Naive B cell (primary cell): ENCODE measurements around the gene THEM4. TPM values are rescaled to one million over a fixed set of nuclear protein-coding genes. Genes with fewer than 3 reads are reported as not detected.

Source experiments
- ATAC-seq, 2 donors: fragments of 150-1000 bp; cut with Tn5 transposase; 2 replicates each; pipeline ENCODE4 v1.10.0; 2021; ENCODE audit warnings: low read depth in 2 of 2, mild to moderate bottlenecking in 2 of 2, moderate library complexity in 2 of 2
- DNase-seq: peaks from one replicate; pipeline ENCODE4 v3.0.0; 2022
- H3K27ac Mint-ChIP-seq, 6 donors: one replicate each; pipeline ENCODE4 v1.8.0; 2020 to 2022; ENCODE audit warnings: mild to moderate bottlenecking in 6 of 6, mixed read lengths in 6 of 6, moderate library complexity in 5 of 6, inconsistent platforms in 2 of 6
- H3K27me3 Mint-ChIP-seq, 3 donors: one replicate each; pipeline ENCODE4 v1.8.0; 2021 to 2022; ENCODE audit warnings: mixed read lengths in 3 of 3, mild to moderate bottlenecking in 1 of 3
- H3K36me3 Mint-ChIP-seq, 2 donors: one replicate each; pipeline ENCODE4 v1.8.0; 2020 to 2022; ENCODE audit warnings: mixed read lengths in 2 of 2, inconsistent platforms in 1 of 2, mild to moderate bottlenecking in 1 of 2
- H3K4me1 Mint-ChIP-seq, 3 donors: one replicate each; pipeline ENCODE4 v1.8.0; 2020 to 2022; ENCODE audit warnings: mixed read lengths in 3 of 3, inconsistent platforms in 1 of 3, mild to moderate bottlenecking in 1 of 3, moderate library complexity in 1 of 3
- H3K4me3 Mint-ChIP-seq, 8 donors: one replicate each; pipeline ENCODE4 v1.8.0; 2020 to 2022; ENCODE audit warnings: mild to moderate bottlenecking in 8 of 8, mixed read lengths in 8 of 8, moderate library complexity in 8 of 8, inconsistent platforms in 2 of 8
- H3K9me3 Mint-ChIP-seq, 7 donors: one replicate each; pipeline ENCODE4 v1.8.0; 2020 to 2022; ENCODE audit warnings: mixed read lengths in 7 of 7, mild to moderate bottlenecking in 5 of 7, inconsistent platforms in 2 of 7, moderate library complexity in 1 of 7
- polyA plus RNA-seq, 6 donors: library from polyadenylated mRNA; unstranded; fragments of 300-500 nt; fragmentation: Illumina TruSeq; gene quantifications; one replicate each; pipeline ENCODE4 v1.2.3, GENCODE V29; 2021; ENCODE audit warnings: low read depth in 6 of 6

Gene THEM4
- polyA plus RNA-seq, 6 donors from 2014 or later: 6.6 to 11.9 (median 8.1) TPM

- no peak for DNase-seq
- Mint-ChIP-seq H3K9me3 (no peaks in the 10 kb centered on the region), H3K4me3 (no peak overlapping the region), H3K4me1 (peaks cover 3 to 12% (median 11%) of the 10 kb centered on the region in 3 donors), H3K36me3 (no peaks in the 10 kb centered on the region), H3K27me3 (peaks cover 9 to 41% (median 27%) of the 10 kb centered on the region in 3 donors), H3K27ac (peak overlapping the region in 3 of 6 donors; percentile 33 to 93 (median 69))
- ATAC-seq: no peak
These were observed 35.0 kb upstream of the THEM4 start for GRCh38 chr1:151944126-151944856.

DNA sequence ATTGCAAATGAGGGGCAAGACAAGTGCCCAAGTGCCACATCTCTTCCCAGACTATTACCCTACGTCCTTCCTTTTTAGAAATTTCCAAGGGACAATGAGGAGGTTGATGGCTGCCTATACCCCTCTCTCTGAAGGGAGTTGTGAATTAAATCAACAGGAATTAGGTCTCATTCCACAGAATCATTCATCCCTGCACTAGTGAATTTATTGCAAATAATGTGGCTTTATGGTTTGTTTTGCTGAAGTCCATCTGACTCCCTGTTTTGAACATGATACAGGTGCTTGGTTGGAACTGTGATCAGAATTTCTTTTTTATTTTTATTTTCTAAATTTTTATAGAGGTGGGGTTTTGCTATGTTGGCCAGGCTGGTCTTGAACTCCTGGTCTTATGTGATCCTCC, 34.3 kb upstream of the THEM4 start:
- H3K36me3 Mint-ChIP-seq: no peaks in the 10 kb centered on the region
- ATAC-seq: no peak
- peak overlapping the region in 1 of 6 donors; percentile 93 for H3K27ac Mint-ChIP-seq
- H3K4me1 Mint-ChIP-seq: peaks cover 3 to 12% (median 11%) of the 10 kb centered on the region in 3 donors
- no peak overlapping the region for H3K4me3 Mint-ChIP-seq
- no peaks in the 10 kb centered on the region for H3K9me3 Mint-ChIP-seq
- H3K27me3 Mint-ChIP-seq: peaks cover 9 to 41% (median 31%) of the 10 kb centered on the region in 3 donors
- no peak for DNase-seq

- ATAC-seq: no peak
- Mint-ChIP-seq H3K27me3 (peaks cover 9 to 41% (median 29%) of the 10 kb centered on the region in 3 donors), H3K9me3 (no peaks in the 10 kb centered on the region), H3K27ac (peak overlapping the region in 1 of 6 donors; percentile 50), H3K4me1 (peaks cover 3 to 12% (median 11%) of the 10 kb centered on the region in 3 donors), H3K36me3 (no peaks in the 10 kb centered on the region), H3K4me3 (no peak overlapping the region)
- no peak for DNase-seq
These were observed 33.6 kb upstream of the THEM4 start for GRCh38 chr1:151942882-151943281.

DNA sequence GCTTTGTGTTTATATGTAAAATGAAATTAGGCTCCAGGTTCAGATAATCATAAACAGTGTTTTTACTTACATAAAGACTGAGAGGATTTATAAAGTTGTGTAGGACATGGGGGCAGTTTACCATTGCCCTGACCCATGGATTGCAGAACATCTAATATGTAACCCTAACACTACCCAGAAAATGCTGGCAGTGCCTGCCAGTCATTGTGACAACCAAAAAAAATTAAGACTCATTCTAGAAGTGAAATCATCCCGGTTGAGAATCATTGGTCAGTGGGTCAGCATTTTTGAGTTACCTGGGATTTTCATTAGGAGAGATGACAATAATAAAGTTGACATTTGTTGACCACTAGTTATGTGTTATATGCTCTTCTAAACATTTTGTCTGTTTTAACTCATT, 31.2 kb upstream of the THEM4 start:
- Mint-ChIP-seq H3K9me3 (no peaks in the 10 kb centered on the region), H3K27ac (no peak overlapping the region), H3K27me3 (peaks cover 17 to 39% (median 29%) of the 10 kb centered on the region in 3 donors), H3K4me3 (no peak overlapping the region), H3K4me1 (peaks cover under 1 to 6% (median 3%) of the 10 kb centered on the region in 3 donors), H3K36me3 (no peaks in the 10 kb centered on the region)
- ATAC-seq: no peak
- DNase-seq: no peak

GRCh38 chr1:151939779-151940178, 30.5 kb upstream of the THEM4 start:
- no peaks in the 10 kb centered on the region for H3K9me3 Mint-ChIP-seq
- DNase-seq: no peak
- peaks cover 24 to 41% (median 34%) of the 10 kb centered on the region in 3 donors for H3K27me3 Mint-ChIP-seq
- peaks cover 0 to 4% (median 0%) of the 10 kb centered on the region in 3 donors for H3K4me1 Mint-ChIP-seq
- no peak for ATAC-seq
- no peak overlapping the region for H3K27ac Mint-ChIP-seq
- H3K36me3 Mint-ChIP-seq: no peaks in the 10 kb centered on the region
- H3K4me3 Mint-ChIP-seq: no peak overlapping the region

DNA sequence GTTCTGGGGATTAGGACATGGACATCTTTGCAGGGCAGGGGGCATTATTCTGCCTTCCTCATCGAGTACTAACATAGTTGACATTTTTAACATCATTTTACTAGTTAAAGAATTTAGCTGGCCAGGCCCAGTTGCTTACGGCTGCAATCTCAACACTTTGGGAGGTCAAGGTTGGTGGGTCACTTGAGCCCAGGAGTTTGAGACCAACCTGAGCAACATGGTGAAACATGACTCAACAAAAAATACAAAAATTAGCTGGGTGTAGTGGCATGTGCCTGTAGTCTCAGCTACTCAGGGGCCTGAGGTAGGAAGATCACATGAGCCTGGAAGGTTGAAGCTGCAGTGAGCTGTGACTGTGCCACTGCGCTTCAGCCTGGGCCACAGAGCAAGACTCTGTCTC, 29.8 kb upstream of the THEM4 start:
- H3K27ac Mint-ChIP-seq: no peak overlapping the region
- no peak for DNase-seq
- peaks cover 0 to 4% (median under 1%) of the 10 kb centered on the region in 3 donors for H3K4me1 Mint-ChIP-seq
- H3K4me3 Mint-ChIP-seq: no peak overlapping the region
- H3K27me3 Mint-ChIP-seq: peaks cover 25 to 42% (median 36%) of the 10 kb centered on the region in 3 donors
- no peaks in the 10 kb centered on the region for H3K9me3 Mint-ChIP-seq
- no peak for ATAC-seq
- H3K36me3 Mint-ChIP-seq: no peaks in the 10 kb centered on the region

GRCh38 chr1:151936653-151937052, 27.3 kb upstream of the THEM4 start:
- no peaks in the 10 kb centered on the region for H3K36me3 Mint-ChIP-seq
- no peak for ATAC-seq
- no peak for DNase-seq
- no peak overlapping the region for H3K4me3 Mint-ChIP-seq
- peaks cover 0 to 4% (median 2%) of the 10 kb centered on the region in 3 donors for H3K4me1 Mint-ChIP-seq
- peaks cover 25 to 46% (median 29%) of the 10 kb centered on the region in 3 donors for H3K27me3 Mint-ChIP-seq
- no peak overlapping the region for H3K27ac Mint-ChIP-seq
- no peaks in the 10 kb centered on the region for H3K9me3 Mint-ChIP-seq

DNA sequence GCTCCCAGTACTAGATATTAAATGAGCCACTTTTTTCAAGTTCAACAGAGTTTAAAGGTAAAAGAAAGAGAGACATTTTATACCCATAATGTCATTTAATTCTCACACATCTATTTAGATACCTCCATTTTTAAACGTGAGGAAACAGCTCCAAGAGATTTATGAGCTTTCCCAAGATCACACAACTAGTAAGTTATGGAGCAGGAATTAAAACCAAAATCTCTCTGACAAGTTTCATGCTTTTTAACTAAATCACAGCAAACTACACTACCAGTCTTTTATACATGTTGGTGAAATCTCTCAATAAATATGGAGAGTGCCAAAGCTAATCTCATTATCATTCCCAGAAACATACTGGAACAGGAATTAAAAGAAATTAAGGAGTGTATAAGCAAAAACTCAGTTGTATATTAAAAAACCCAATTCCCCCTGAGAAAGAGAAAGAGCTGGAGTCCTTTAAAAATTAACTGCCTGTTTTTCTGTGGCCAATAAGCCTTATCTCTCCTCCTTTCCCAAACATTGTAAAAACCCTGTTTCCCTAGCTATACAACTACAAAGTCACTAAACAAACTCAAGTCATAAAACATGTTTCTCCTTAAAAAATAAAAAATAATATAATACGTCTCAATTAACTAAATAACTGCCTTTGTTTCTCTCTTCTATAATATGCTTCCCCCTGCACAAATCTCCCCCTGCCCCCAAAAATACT, 26.7 kb upstream of the THEM4 start:
- DNase-seq (no peak), ATAC-seq (no peak)
- Mint-ChIP-seq H3K27ac (no peak overlapping the region), H3K9me3 (no peaks in the 10 kb centered on the region), H3K4me3 (no peak overlapping the region), H3K27me3 (peaks cover 19 to 43% (median 23%) of the 10 kb centered on the region in 3 donors), H3K4me1 (peaks cover 0 to 2% (median under 1%) of the 10 kb centered on the region in 3 donors), H3K36me3 (no peaks in the 10 kb centered on the region)

DNA sequence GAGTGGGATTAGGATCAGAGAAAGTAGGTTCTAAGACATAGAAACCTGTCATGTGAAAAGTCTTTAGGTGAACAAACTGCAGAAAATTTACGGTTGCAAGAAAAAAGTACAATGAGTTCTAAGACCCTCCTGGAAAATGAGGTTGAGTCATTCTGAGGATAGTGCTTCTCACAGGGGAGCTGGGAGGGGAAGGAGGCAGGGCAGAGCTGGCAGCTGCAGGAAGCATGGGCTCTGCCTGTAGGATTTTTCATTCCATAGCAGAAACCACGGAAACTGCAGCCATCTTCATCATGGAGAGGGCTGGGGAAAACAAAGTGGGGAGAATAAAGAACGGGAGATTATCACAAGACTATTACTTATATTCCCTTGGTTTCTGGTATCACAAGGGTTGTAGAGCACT, 25.8 kb upstream of the THEM4 start:
- DNase-seq: no peak
- Mint-ChIP-seq H3K27ac (peak overlapping the region in 2 of 6 donors; percentile 23 to 46), H3K9me3 (no peaks in the 10 kb centered on the region), H3K36me3 (no peaks in the 10 kb centered on the region), H3K4me3 (no peak overlapping the region), H3K4me1 (peaks cover 0 to 2% (median 0%) of the 10 kb centered on the region in 3 donors), H3K27me3 (peaks cover 16 to 41% (median 22%) of the 10 kb centered on the region in 3 donors)
- ATAC-seq: no peak

DNA sequence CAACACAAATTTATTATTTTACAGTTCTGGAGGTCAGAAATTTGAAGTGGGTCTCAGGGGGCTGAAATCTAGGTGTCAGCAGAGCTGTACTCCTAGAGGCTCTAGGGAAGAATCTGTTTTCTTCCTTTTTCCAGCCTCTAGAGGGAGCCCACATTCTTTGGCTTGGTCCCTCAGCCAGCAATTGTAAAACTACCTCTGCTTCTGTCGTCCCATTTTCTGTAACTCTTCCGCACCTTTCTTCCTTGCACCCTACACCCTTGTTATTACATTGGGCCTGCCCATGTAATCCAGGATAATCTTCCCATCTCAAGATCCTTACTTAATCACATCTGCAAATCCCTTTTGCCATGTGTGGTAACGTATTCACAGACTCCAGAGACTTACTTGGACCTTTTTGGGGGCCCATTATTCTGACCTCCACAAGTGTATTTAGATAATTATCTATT, 24.8 kb upstream of the THEM4 start:
- DNase-seq (peak; percentile 43), ATAC-seq (peak; percentile 74 to 82)
- Mint-ChIP-seq H3K27me3 (peaks cover 16 to 36% (median 22%) of the 10 kb centered on the region in 3 donors), H3K27ac (no peak overlapping the region), H3K4me1 (peaks cover 0 to 2% (median 0%) of the 10 kb centered on the region in 3 donors), H3K36me3 (no peaks in the 10 kb centered on the region), H3K4me3 (no peak overlapping the region), H3K9me3 (no peaks in the 10 kb centered on the region)

GRCh38 chr1:151924691-151925587, 15.6 kb upstream of the THEM4 start:
- H3K9me3 Mint-ChIP-seq: peaks cover 0 to 6% (median 0%) of the 10 kb centered on the region in 7 donors
- DNase-seq: no peak
- no peaks in the 10 kb centered on the region for H3K36me3 Mint-ChIP-seq
- no peak for ATAC-seq
- H3K4me1 Mint-ChIP-seq: peaks cover 20 to 25% (median 24%) of the 10 kb centered on the region in 3 donors
- H3K27ac Mint-ChIP-seq: peak overlapping the region in 2 of 6 donors; percentile 44 to 52
- no peaks in the 10 kb centered on the region for H3K27me3 Mint-ChIP-seq
- H3K4me3 Mint-ChIP-seq: no peak overlapping the region

DNA sequence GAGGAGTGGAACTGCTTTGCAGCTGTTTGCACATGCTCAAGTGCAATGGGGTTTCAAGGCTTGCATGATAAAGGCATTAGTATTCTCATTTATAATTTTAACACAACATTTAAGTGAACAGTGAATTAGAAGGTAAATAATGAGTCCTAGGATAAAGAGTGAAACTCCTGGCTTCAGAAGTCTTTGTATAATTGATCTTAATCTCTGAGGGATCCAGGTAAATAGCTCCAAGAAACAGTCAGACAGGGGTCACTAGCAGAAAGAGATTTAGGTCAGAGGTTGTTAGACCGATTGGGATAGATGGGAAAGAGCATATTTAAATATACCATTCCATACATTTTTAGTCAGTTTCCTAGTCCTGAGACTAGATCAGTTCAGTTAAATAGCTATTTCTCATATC, 14.1 kb upstream of the THEM4 start:
- Mint-ChIP-seq H3K27me3 (no peaks in the 10 kb centered on the region), H3K4me3 (no peak overlapping the region), H3K36me3 (no peaks in the 10 kb centered on the region), H3K9me3 (peaks cover 0 to 6% (median 0%) of the 10 kb centered on the region in 7 donors), H3K4me1 (peaks cover 23 to 27% (median 27%) of the 10 kb centered on the region in 3 donors), H3K27ac (peak overlapping the region in 1 of 6 donors; percentile 49)
- DNase-seq (no peak), ATAC-seq (no peak)

DNA sequence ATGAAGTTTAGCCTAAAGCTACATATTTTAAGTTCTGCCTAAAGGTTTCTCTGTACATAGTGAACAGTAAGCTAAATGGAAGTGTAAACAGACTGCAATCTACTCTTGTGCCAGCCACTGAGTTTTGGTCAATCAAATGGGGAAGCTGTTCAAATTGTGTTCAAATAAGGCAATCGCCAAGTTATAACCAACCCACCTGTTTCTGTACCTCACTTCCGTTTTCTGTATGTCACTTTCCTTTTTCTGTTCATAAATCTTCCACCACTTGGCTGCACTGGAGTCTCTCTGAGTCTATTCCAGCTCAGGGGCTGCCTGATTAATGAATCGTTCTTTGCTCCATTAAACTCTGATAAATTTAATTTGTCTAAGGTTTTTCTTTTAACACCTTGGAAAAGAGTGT, 10.8 kb upstream of the THEM4 start:
- H3K4me1 Mint-ChIP-seq: peaks cover 23 to 27% (median 27%) of the 10 kb centered on the region in 3 donors
- peak overlapping the region in 5 of 6 donors; percentile 10 to 91 (median 84) for H3K27ac Mint-ChIP-seq
- DNase-seq (peak; percentile 27), ATAC-seq (peak; percentile 70 to 74)
- peaks cover 0 to 6% (median 0%) of the 10 kb centered on the region in 7 donors for H3K9me3 Mint-ChIP-seq
- no peaks in the 10 kb centered on the region for H3K27me3 Mint-ChIP-seq
- H3K4me3 Mint-ChIP-seq: peak overlapping the region in 5 of 8 donors; percentile 13 to 77 (median 49)
- H3K36me3 Mint-ChIP-seq: no peaks in the 10 kb centered on the region
